Astrocyte (in vitro differentiated cells and primary cell): ENCODE measurements around the gene L3MBTL1. TPM values are rescaled to one million over a fixed set of nuclear protein-coding genes. Genes with fewer than 3 reads are reported as not detected.

Source experiments
- DNase-seq: peaks from one replicate; pipeline ENCODE4 v3.0.0-alpha.2; 2010; ENCODE audit warnings: low read depth
- FAIRE-seq: peaks from 2 replicates; lab custom pipeline; 2011; peaks lifted over from hg19 to GRCh38; lab: Jason Lieb, UNC
- H2AFZ ChIP-seq: 2 replicates; pipeline ENCODE4 v1.6.0; 2012; ENCODE audit warnings: low read depth, low read length, inconsistent platforms
- H3K27ac ChIP-seq: 2 replicates; pipeline ENCODE4 v1.5.1; 2011; ENCODE audit warnings: low read depth, low read length, inconsistent platforms
- H3K27me3 ChIP-seq: 2 replicates; pipeline ENCODE4 v1.6.0; 2011; ENCODE audit warnings: low read length, inconsistent platforms; ENCODE audit not compliant: insufficient read depth
- H3K36me3 ChIP-seq: 2 replicates; pipeline ENCODE4 v1.5.1; 2011; ENCODE audit warnings: low read length, inconsistent platforms; ENCODE audit not compliant: insufficient read depth
- H3K4me1 ChIP-seq: 2 replicates; pipeline ENCODE4 v1.5.1; 2011; ENCODE audit warnings: low read length, inconsistent platforms; ENCODE audit not compliant: insufficient read depth
- H3K4me2 ChIP-seq: 2 replicates; pipeline ENCODE4 v1.6.0; 2012; ENCODE audit warnings: low read length, inconsistent platforms
- H3K4me3 ChIP-seq: 2 replicates; pipeline ENCODE4 v1.5.1; 2011; ENCODE audit warnings: low read depth, mild to moderate bottlenecking, low read length, inconsistent platforms; ENCODE audit not compliant: insufficient read depth
- H3K79me2 ChIP-seq: 2 replicates; pipeline ENCODE4 v1.6.0; 2012; ENCODE audit warnings: mild to moderate bottlenecking, low read length, inconsistent platforms; ENCODE audit not compliant: insufficient read depth
- H3K9ac ChIP-seq: 2 replicates; pipeline ENCODE4 v1.6.0; 2012; ENCODE audit warnings: mild to moderate bottlenecking, low read length, inconsistent platforms
- H3K9me3 ChIP-seq: 2 replicates; pipeline ENCODE4 v1.5.1; 2012; ENCODE audit warnings: low read depth, mild to moderate bottlenecking, low read length, inconsistent platforms; ENCODE audit not compliant: insufficient read depth
- H4K20me1 ChIP-seq: 2 replicates; pipeline ENCODE4 v1.6.0; 2012; ENCODE audit warnings: low read length, inconsistent platforms; ENCODE audit not compliant: insufficient read depth
- H3K27ac Mint-ChIP-seq: one replicate; pipeline ENCODE4 v1.8.0; 2021; ENCODE audit warnings: mild to moderate bottlenecking, mixed read lengths; ENCODE audit not compliant: unreplicated experiment
- H3K27me3 Mint-ChIP-seq: one replicate; pipeline ENCODE4 v1.8.0; 2021; ENCODE audit warnings: low read depth, mixed read lengths; ENCODE audit not compliant: unreplicated experiment
- H3K36me3 Mint-ChIP-seq: one replicate; pipeline ENCODE4 v1.8.0; 2021; ENCODE audit warnings: low read depth, mixed read lengths; ENCODE audit not compliant: unreplicated experiment
- H3K4me1 Mint-ChIP-seq: one replicate; pipeline ENCODE4 v1.8.0; 2021; ENCODE audit warnings: low read depth, mixed read lengths; ENCODE audit not compliant: unreplicated experiment
- H3K4me3 Mint-ChIP-seq: one replicate; pipeline ENCODE4 v1.8.0; 2021; ENCODE audit warnings: mild to moderate bottlenecking, moderate library complexity, mixed read lengths; ENCODE audit not compliant: unreplicated experiment
- H3K9me3 Mint-ChIP-seq: one replicate; pipeline ENCODE4 v1.8.0; 2021; ENCODE audit warnings: mild to moderate bottlenecking, mixed read lengths; ENCODE audit not compliant: unreplicated experiment
- CTCF ChIP-seq: IDR thresholded peaks from 2 replicates; pipeline ENCODE4 v1.5.1; 2011; ENCODE audit warnings: low read depth, mild to moderate bottlenecking, inconsistent platforms, low read length, moderate library complexity; ENCODE audit not compliant: insufficient read depth
- EZH2 ChIP-seq: IDR thresholded peaks from 2 replicates; pipeline ENCODE4 v1.6.1; 2012; ENCODE audit warnings: mild to moderate bottlenecking, low read length, inconsistent platforms; ENCODE audit not compliant: insufficient read depth
- total RNA-seq: library from RNA; stranded (reverse); gene quantifications from 2 replicates; pipeline ENCODE4 v1.2.1, GENCODE V29; 2021

Gene L3MBTL1
- total RNA-seq, 1 donor from 2014 or later: 13.0 TPM

- Mint-ChIP-seq H3K36me3 (peaks cover 5% of the 10 kb centered on the region), H3K4me1 (no peaks in the 10 kb centered on the region), H3K27me3 (peaks cover 16% of the 10 kb centered on the region), H3K4me3 (no peak overlapping the region), H3K9me3 (no peaks in the 10 kb centered on the region), H3K27ac (no peak overlapping the region)
- Histone ChIP-seq H4K20me1 (no peaks in the 10 kb centered on the region), H3K4me1 (no peaks in the 10 kb centered on the region), H3K4me2 (no peak overlapping the region), H3K9ac (no peak overlapping the region), H3K27ac (no peak overlapping the region), H3K9me3 (no peaks in the 10 kb centered on the region), H3K27me3 (no peaks in the 10 kb centered on the region), H3K4me3 (no peak overlapping the region), H3K79me2 (no peaks in the 10 kb centered on the region), H3K36me3 (no peaks in the 10 kb centered on the region), H2AFZ (no peak overlapping the region)
- DNase-seq (no peak), FAIRE-seq (no peak)
- no peak for TF ChIP-seq CTCF
- TF ChIP-seq EZH2: no peak
These were observed 63.0 kb downstream of the L3MBTL1 start for GRCh38 chr20:43570496-43570895.

GRCh38 chr20:43571310-43571709 lies 63.8 kb downstream of the L3MBTL1 start:
- Histone ChIP-seq H4K20me1 (no peaks in the 10 kb centered on the region), H3K36me3 (no peaks in the 10 kb centered on the region), H3K9me3 (no peaks in the 10 kb centered on the region), H3K27me3 (no peaks in the 10 kb centered on the region), H3K79me2 (no peaks in the 10 kb centered on the region), H3K27ac (no peak overlapping the region), H3K9ac (no peak overlapping the region), H3K4me3 (no peak overlapping the region), H3K4me1 (no peaks in the 10 kb centered on the region), H2AFZ (no peak overlapping the region), H3K4me2 (no peak overlapping the region)
- peaks cover 19% of the 10 kb centered on the region for H3K27me3 Mint-ChIP-seq
- DNase-seq: no peak
- no peak overlapping the region for H3K4me3 Mint-ChIP-seq
- H3K9me3 Mint-ChIP-seq: no peaks in the 10 kb centered on the region
- H3K27ac Mint-ChIP-seq: no peak overlapping the region
- FAIRE-seq: no peak
- no peaks in the 10 kb centered on the region for H3K4me1 Mint-ChIP-seq
- TF ChIP-seq EZH2 (no peak), CTCF (no peak)
- H3K36me3 Mint-ChIP-seq: peaks cover 5% of the 10 kb centered on the region

- H3K27me3 Mint-ChIP-seq: peaks cover 16% of the 10 kb centered on the region
- H3K36me3 ChIP-seq: no peaks in the 10 kb centered on the region
- H3K4me1 ChIP-seq: no peaks in the 10 kb centered on the region
- no peaks in the 10 kb centered on the region for H4K20me1 ChIP-seq
- H3K4me3 ChIP-seq: no peak overlapping the region
- DNase-seq: no peak
- no peak overlapping the region for H2AFZ ChIP-seq
- no peaks in the 10 kb centered on the region for H3K9me3 Mint-ChIP-seq
- no peak overlapping the region for H3K9ac ChIP-seq
- no peak overlapping the region for H3K4me3 Mint-ChIP-seq
- no peak for FAIRE-seq
- H3K79me2 ChIP-seq: no peaks in the 10 kb centered on the region
- H3K27ac ChIP-seq: no peak overlapping the region
- H3K4me1 Mint-ChIP-seq: no peaks in the 10 kb centered on the region
- H3K4me2 ChIP-seq: no peak overlapping the region
- no peaks in the 10 kb centered on the region for H3K9me3 ChIP-seq
- no peak overlapping the region for H3K27ac Mint-ChIP-seq
- no peak for TF ChIP-seq EZH2
- TF ChIP-seq CTCF: no peak
- H3K27me3 ChIP-seq: no peaks in the 10 kb centered on the region
- peaks cover 5% of the 10 kb centered on the region for H3K36me3 Mint-ChIP-seq
These were observed 64.3 kb downstream of the L3MBTL1 start for GRCh38 chr20:43571771-43572170.
